ENCODE measurements around the gene TNIK. TPM values are rescaled to one million over a fixed set of nuclear protein-coding genes. Genes with fewer than 3 reads are reported as not detected.

The TNIK gene
- total RNA-seq, 1 donor: 24.2 TPM

- DNase-seq (ENCODE audit: low read depth): no peak
- H3K4me3 ChIP-seq (ENCODE audit: low read depth, low read length): no peak overlapping the region
Observed at GRCh38 chr3:171379961-171380483, 80.2 kb downstream of the TNIK start.

GRCh38 chr3:171379281-171379680 is 80.9 kb downstream of the TNIK start:
- TF ChIP-seq CTCF (IDR thresholded peaks at IDR 0.05; ENCODE audit: insufficient read depth, low read length): no peak
- DNase-seq (ENCODE audit: low read depth): peak; percentile 69
- no peak overlapping the region for H3K4me3 ChIP-seq (ENCODE audit: low read depth, low read length)

More at GRCh38 chr3:171379961-171380483, 80.2 kb downstream of the TNIK start:
- TF ChIP-seq CTCF (IDR thresholded peaks at IDR 0.05; ENCODE audit: insufficient read depth, low read length): no peak

GRCh38 chr3:171378586-171378985 is 81.6 kb downstream of the TNIK start:
- no peak overlapping the region for H3K4me3 ChIP-seq (ENCODE audit: low read depth, low read length)
- no peak for TF ChIP-seq CTCF (IDR thresholded peaks at IDR 0.05; ENCODE audit: insufficient read depth, low read length)
- DNase-seq (ENCODE audit: low read depth): no peak

DNA sequence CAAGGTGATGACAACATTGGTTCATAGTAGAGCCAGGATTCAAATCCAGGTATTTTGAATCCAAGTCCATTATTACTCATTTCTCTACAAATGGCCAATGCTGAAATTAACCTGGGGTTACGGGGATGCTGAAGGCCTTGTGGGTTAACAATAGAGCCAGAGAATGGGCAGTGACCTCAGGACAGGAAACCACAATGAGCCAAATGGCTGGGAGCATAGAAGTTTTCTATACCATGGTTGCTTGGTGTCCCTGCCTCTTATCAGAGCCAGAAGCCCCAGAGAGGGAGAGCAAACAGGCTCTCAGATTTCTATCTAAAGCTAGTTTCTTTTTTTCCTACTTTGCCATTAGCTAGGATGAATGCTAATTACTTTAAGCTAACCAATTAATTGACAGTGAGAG is 82.3 kb downstream of the TNIK start:
- H3K4me3 ChIP-seq (ENCODE audit: low read depth, low read length): no peak overlapping the region
- no peak for TF ChIP-seq CTCF (IDR thresholded peaks at IDR 0.05; ENCODE audit: insufficient read depth, low read length)
- no peak for DNase-seq (ENCODE audit: low read depth)

GRCh38 chr3:171376596-171376947 is 83.6 kb downstream of the TNIK start:
- DNase-seq (ENCODE audit: low read depth): no peak
- no peak for TF ChIP-seq CTCF (IDR thresholded peaks at IDR 0.05; ENCODE audit: insufficient read depth, low read length)
- H3K4me3 ChIP-seq (ENCODE audit: low read depth, low read length): no peak overlapping the region

DNA sequence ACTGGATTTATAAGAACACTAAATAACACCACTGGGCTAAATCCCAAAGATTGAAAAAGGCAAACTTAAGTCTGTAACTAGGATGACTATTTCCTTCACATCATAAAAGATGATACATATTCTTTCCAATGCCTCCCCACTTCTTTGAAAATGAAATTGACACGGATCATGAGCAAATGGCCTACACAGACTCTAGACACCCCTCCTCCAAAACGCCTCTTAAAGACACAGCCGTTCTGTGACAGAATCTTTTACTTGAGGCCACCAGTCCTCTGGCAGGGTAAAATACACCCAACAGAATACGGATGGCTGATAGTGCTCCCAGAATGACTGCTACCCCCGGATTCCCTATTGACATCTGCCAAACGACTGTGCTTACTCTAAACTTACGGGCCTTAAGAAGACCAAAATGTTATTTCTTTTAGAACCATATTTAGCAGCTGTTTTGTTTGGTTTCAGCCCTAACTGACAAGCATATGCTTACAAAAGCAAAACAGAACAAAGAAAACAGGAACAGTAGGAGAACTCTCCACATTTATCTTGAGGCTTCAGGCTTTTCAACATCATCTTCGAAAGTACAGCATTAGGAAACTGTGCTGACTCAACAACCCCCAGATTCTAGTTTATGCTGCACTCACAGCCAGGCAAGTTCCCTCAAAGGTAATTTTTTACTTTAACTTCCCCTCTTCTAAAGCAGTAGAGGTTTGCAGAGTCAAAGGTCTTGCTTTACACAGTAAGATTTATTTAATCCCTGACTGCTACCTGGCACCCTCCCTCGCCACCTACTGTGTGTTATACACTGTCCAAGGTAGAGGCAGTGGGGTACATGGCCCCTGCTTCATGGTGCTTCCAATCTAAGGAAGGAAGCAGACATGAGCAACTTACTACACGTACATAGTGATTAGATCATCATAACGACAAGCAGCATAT is 84.3 kb downstream of the TNIK start:
- TF ChIP-seq CTCF (IDR thresholded peaks at IDR 0.05; ENCODE audit: insufficient read depth, low read length): no peak

More for the DNA sequence above, 84.3 kb downstream of the TNIK start:
- DNase-seq (ENCODE audit: low read depth): peak; percentile 65
- no peak overlapping the region for H3K4me3 ChIP-seq (ENCODE audit: low read depth, low read length)

Data from fibroblast of the aortic adventitia (primary cell).